ENCODE results near the gene PARP6.

PARP6 gene

DNA sequence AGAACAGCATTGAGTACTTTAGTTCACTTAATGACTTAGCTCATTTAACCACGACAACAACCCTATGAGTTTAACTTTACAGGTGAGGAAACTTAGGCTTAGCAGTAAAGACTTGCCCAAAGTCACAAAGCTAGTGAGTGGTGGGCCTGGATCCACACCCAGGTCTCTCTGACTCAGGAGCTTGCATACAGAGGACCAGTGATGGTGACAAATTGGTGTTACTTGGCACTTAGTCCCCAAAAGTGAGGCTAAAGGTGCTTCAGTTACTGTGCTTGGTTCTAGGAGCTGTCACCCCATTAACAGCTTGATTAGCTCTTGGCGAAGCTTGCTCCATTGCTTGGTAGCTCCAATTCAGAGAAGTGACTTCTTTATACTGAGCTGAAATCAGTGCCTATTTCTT, 41.5 kb upstream of the PARP6 start:
- DNase-seq (ENCODE audit: low read depth in 2 of 2), result no peak
- TF ChIP-seq, protein P1, sequence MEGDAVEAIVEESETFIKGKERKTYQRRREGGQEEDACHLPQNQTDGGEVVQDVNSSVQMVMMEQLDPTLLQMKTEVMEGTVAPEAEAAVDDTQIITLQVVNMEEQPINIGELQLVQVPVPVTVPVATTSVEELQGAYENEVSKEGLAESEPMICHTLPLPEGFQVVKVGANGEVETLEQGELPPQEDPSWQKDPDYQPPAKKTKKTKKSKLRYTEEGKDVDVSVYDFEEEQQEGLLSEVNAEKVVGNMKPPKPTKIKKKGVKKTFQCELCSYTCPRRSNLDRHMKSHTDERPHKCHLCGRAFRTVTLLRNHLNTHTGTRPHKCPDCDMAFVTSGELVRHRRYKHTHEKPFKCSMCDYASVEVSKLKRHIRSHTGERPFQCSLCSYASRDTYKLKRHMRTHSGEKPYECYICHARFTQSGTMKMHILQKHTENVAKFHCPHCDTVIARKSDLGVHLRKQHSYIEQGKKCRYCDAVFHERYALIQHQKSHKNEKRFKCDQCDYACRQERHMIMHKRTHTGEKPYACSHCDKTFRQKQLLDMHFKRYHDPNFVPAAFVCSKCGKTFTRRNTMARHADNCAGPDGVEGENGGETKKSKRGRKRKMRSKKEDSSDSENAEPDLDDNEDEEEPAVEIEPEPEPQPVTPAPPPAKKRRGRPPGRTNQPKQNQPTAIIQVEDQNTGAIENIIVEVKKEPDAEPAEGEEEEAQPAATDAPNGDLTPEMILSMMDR (IDR thresholded peaks at IDR 0.05; ENCODE audit: low read depth, low read length), result no peak
- no peak overlapping the region for H3K4me3 ChIP-seq (replicated peaks in 1 of 2; ENCODE audit: low read depth in 2 of 2, low read length in 2 of 2)

DNA sequence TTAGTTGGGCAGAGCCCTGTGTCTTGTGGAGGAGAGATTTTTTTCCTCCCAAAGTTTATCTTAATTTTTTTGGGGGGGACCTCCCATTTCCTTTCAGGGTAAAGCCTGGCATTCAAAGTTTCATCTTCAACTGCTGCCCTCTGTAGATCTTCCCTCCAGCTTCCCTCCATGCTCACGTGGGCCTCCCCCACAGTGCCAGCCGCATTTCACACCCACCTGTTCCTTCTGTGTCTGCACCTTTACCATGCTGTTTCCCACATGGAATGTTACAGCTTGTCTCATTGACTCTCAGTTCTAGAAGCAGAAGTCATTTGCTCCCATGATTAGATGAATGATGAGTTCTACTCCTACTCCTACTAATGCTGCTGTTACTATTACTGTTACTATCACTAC, 41.1 kb upstream of the PARP6 start:
- TF ChIP-seq, protein P1 (IDR thresholded peaks at IDR 0.05; ENCODE audit: low read depth, low read length), result no peak
- no peak overlapping the region for H3K4me3 ChIP-seq (replicated peaks in 1 of 2; ENCODE audit: low read depth in 2 of 2, low read length in 2 of 2)
- DNase-seq (ENCODE audit: low read depth in 2 of 2), result no peak

DNA sequence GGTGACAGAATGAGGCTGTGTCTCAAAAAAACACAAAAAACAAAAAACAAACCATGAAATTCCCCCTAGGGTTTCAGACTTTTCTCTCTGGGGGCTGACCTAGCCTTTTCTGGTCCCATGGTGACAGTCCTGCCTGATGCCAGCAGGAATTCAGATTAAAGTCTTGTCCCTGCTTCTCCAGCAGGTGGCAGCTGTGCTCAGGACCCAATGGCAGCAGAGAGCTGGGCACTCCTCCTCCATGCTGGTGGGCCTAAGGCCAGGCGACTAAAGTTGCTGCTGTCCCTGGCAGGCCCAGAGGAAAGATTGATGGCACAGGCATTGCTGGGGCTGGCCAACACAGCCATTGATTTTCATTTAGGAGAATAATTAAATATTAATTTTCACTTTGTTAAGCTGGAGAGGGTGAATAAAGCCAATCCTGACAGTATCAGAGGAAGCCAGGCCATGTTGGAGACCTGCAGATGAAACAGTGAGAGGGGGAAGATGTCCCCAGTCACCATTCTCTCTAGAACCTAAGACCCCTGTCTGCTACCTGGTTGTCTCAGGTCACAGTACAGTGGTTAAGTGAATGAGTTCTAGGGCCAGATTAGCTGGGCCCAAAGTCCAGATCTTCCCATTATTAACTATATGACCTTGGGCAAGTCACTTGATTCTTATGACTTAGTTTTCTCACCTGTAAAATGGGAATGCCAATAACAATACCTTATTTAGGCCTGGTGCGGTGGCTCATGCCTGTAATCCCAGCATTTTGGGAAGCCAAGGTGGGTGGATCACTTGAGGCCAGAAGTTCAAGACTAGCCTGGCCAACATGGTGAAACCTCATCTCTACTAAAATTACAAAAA, 40.5 kb upstream of the PARP6 start:
- TF ChIP-seq, protein P1 (IDR thresholded peaks at IDR 0.05; ENCODE audit: low read depth, low read length), result peak; percentile 86
- DNase-seq (ENCODE audit: low read depth in 2 of 2), result peak; percentile 79 to 80

DNA sequence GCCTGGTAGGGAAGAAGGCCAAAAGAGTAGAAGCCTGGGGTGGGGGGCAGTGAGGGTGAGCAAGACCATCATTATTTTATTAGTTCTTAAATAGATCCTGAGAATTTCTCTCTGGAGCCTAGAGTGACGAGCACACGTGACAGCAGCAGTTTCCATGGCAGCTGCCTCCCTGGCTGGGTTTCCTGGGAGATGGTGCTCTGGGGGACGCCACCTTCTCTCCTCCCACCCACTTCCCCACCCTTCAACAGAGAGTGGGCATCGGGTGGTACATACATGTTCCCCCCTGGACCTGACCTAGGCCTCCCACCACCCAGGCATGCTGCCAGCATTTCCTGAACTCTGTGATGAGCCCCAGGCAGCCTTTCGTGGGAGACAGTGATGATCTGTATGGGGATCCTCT, 34.7 kb upstream of the PARP6 start:
- no peak overlapping the region for H3K4me3 ChIP-seq (replicated peaks in 1 of 2; ENCODE audit: low read depth in 2 of 2, low read length in 2 of 2)
- DNase-seq (ENCODE audit: low read depth in 2 of 2), result no peak

More for the DNA sequence above, 40.5 kb upstream of the PARP6 start:
- no peak overlapping the region for H3K4me3 ChIP-seq (replicated peaks in 1 of 2; ENCODE audit: low read depth in 2 of 2, low read length in 2 of 2)

DNA sequence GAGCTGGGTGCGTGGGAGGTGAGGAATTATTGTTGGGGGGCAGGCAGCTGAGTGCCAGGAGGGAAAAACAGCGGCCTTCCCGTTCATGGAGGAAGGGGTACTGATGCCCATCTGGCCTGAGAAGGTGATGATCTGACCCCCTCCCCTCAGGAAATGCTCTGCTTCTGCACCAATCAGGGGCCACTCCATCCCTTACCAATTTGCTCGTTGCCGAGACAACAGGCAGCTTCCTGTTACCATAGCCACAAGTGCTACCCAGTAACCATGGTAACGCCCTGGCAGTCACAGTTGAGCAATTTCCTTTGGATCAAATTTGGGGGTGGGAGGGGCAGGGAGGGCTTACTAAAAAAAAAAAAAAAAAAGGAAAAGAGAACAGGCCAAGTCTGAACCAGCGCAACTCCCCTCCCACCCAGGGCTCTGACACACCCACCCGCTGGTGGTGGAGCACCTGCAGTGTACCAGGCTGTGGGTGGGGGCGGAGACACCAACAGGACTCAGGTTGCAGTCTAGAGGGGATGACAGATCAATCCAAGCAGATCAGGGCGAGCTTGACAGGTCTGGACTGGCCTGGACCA, 33.9 kb upstream of the PARP6 start:
- peak; percentile 64 to 83 for DNase-seq (ENCODE audit: low read depth in 2 of 2)
- TF ChIP-seq, protein P1 (IDR thresholded peaks at IDR 0.05; ENCODE audit: low read depth, low read length), result no peak

More for the DNA sequence above, 34.7 kb upstream of the PARP6 start:
- TF ChIP-seq, protein P1 (IDR thresholded peaks at IDR 0.05; ENCODE audit: low read depth, low read length), result no peak

DNA sequence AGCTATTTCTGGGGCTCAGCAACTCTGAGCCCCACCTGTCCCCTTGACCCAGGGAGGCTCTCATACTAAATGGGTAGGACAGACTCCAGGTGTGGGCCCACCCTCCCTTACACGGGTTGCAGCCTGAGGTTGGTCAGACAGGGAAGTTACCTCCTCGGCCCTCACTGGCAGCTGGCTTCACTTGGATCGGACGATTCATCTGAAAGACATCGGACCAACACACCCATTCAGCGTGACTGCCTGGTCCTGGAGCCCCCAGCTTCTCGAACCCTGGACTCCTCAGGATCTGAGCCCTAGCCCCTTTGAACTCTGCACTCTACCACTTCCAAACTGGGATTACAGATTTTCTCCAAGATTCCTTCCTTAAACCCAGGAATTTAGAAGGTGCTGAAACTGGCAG, 32.2 kb upstream of the PARP6 start:
- DNase-seq (ENCODE audit: low read depth in 2 of 2), result no peak
- H3K4me3 ChIP-seq (replicated peaks in 1 of 2; ENCODE audit: low read depth in 2 of 2, low read length in 2 of 2), result no peak overlapping the region
- TF ChIP-seq, protein P1 (IDR thresholded peaks at IDR 0.05; ENCODE audit: low read depth, low read length), result no peak

More for the DNA sequence above, 33.9 kb upstream of the PARP6 start:
- no peak overlapping the region for H3K4me3 ChIP-seq (replicated peaks in 1 of 2; ENCODE audit: low read depth in 2 of 2, low read length in 2 of 2)
